Activated CD4-positive, alpha-beta T cell treated with anti-CD3 and anti-CD28 coated beads, Interleukin-2, Interleukin-6, amounts not matched to agents 100 ng/mL and 50 ng/mL, durations not matched to agents 16 hours and 8 hours (primary cell): ENCODE results near the gene DHDDS.
"Not testable (repeated sequence)": the region's sequence is repeated elsewhere in the genome, so short reads cannot be mapped to it uniquely, and the experiment has no call there.

ENCODE experiments used
- DNase-seq: peaks from one replicate; pipeline ENCODE4 v3.0.0-alpha.2; 2020

DHDDS gene

DNA sequence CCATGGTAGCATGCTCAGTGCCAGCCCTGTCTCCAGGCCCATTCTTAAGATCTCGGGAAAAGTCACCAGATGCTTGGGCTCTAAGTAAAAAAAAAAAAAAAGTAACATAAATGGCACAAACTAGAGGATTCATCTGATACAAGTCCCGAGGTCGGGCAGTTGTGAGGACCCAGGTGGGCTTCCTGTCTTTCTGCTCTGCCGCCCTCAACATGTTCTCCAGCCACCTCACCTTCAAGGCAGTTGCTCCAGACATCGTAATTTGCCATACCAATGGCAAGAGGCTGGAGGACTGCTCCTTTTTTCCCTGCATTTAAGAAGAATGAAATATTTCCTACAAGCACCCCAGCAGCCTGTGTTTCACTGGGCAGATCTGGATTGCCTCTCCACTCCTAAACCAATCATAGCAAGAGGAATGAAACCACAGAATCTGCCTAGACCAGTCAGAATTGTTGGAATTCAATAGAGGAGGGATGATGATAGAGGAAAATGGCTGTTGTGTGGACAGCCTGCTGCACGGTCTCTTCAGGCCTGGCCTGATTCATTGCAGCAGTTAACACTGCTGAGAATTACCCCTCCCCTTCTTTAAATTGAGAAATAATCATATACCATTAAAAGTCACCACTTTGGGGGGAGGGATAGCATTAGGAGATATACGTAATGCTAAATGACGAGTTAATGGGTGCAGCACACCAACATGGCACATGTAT, 45.5 kb downstream of the DHDDS start:
- no peak for DNase-seq

DNA sequence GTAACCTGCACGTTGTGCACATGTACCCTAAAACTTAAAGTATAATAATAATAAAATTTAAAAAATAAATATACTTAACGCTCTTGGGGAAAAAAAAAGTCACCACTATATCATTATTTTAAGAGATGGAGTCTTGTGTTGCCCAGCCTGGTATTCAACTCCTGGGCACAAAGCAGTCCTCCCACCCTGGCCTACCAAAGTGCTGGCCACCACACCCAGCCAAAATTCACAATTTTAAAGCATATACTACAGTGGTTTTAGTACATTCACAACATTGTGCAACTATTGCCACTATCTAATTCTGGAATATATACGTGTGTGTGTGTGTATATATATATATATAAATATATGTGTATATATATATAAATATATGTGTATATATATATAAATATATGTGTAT, 46.0 kb downstream of the DHDDS start:
- DNase-seq = no peak

DNA sequence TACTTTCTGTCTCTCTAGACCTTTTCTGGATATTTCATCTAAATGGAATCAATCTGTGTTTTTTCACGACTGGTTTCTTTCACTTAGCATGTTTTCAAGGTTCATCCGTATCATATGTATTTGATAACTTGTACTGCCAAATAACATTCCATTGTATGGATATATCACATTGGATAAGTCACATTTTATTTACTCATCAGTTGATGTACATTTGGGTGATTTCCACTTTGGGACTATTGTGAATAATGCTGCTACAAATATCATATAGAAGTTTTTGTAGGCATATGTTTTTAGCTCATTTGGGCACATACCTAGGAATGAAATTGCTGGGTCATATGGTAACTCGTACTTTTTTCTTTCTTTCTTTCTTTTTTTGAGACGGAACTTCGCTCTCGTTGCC, 46.9 kb downstream of the DHDDS start:
- no peak for DNase-seq

DNA sequence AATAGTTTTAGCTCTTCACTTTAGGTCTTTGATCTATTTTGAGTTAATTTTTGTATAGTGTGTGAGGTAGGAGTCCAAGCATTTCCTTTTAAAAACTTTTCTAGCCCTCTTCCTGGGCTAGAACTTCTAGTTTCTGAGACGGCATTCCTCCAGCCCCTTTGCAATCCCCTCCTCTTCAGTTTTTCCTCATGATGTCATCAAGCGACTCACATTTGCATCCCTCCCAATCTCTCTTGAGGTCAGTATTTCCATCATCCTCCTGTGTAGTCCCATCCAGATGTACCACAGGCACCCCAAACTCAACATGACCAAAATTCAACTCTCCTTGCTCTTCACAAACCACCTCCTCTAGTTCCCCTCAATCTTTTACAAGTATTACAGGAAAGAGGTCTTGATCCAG, 50.8 kb downstream of the DHDDS start:
- no peak for DNase-seq

DNA sequence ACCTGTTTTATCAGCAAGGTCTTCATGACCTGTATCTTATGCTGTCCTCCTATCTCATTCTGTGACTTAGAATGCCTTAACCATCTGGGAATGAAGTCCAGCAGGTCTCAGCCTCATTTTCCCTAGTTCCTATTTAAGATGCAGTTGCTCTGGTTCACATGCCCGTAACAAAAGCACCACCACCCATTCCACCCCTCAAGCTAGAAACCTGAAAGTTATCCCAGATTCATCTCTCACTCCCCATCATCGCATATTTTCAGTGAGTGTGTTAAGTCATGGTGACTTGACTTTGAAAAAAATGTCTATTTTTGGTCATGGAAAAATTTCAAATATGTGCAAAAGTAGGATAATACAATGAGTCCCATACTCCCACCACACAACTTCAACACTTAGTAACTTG, 51.9 kb downstream of the DHDDS start:
- no peak for DNase-seq

DNA sequence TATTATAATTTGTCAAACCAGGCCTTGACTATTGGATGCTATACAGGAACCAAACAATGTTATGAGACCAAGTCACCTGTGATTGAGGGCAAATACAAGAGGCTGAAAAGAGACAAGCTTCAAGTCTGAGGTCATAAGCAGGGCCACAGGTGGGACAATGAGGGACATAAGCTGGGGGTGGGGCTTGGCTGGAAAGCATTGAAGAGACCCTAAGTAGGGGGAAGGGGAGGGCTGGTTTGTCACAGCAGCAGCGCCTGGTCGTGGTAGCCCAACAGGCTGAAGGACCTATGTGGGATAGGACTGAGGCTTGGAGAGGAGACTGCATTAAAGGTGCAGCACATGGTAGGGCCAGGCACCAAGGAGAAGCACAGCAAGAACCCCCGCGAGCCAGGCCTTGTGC, 58.0 kb downstream of the DHDDS start:
- no peak for DNase-seq

DNA sequence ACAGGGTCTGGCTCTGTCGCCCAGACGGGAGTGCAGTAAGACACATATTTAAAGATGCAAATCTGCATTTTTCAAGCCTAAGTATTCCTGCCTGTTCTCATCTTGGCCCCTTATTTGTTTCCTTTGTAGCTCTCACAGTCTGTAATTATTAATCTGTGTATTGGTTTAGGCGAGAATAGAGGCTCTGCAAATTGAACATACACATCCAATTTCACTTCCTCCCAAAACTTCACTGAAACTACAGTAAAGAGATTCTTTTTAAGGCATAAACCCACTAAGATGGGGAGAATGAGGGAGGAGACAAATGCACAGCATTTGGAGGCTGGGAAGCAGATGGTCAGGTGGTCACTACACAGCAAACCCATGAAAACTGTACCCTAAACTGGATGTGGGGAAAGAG, 61.1 kb downstream of the DHDDS start:
- no peak for DNase-seq

DNA sequence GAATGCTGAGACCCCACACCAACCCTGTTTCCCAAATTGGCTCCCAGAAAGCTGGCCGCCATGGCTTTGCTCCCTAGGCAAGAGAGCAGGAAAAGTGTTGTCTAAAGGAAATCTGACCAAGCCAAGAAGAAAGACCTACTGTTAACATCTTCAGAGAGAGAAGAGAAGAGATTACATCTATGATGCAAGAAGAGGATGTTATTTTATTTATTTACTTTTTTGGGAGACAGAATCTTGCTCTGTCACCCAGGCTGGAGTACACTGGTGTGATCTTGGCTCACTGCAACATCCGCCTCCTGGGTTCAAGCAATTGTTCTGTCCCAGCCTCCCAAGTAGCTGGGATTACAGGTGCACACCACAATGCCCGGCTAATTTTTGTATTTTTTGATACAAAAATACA, 61.8 kb downstream of the DHDDS start:
- no peak for DNase-seq

DNA sequence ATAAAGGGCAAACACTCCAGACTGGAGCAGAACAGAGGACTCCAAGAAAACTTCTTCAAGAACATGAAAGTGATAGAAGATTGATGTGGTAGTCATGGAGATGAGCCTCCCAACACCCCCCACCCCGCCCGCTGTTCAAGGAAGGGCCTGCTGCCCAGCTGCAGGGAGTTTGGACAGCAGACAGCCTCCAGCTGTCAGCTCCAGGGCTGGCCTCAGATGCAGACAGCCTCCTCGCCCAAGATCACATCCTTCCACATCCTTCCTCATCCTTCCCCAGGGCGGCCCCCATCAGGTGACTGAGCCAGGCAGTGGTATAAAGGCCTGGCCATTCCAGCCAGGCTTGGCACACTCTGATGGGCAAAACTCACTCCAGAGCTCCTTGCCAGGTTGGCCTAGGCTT, 64.7 kb downstream of the DHDDS start:
- no peak for DNase-seq

DNA sequence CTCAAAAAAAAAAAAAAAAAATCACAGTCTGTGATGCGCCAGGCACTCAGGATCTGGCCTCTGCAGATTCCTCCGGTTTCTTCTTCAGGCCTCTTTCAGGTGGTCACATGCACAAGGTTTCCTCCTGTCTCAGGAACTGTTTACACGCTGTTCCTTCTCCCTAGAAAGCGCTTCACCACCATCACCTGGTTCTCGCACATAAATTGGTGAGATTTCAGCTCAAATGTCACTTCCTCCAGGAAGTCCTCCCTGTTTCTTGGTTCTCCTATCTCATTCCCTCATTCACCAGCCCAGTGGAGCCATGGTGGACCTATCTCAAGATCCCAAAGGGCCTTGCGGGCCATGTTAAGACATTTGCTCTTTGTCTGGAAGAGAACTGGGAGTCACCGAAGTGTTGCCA, 66.8 kb downstream of the DHDDS start:
- DNase-seq = no peak

DNA sequence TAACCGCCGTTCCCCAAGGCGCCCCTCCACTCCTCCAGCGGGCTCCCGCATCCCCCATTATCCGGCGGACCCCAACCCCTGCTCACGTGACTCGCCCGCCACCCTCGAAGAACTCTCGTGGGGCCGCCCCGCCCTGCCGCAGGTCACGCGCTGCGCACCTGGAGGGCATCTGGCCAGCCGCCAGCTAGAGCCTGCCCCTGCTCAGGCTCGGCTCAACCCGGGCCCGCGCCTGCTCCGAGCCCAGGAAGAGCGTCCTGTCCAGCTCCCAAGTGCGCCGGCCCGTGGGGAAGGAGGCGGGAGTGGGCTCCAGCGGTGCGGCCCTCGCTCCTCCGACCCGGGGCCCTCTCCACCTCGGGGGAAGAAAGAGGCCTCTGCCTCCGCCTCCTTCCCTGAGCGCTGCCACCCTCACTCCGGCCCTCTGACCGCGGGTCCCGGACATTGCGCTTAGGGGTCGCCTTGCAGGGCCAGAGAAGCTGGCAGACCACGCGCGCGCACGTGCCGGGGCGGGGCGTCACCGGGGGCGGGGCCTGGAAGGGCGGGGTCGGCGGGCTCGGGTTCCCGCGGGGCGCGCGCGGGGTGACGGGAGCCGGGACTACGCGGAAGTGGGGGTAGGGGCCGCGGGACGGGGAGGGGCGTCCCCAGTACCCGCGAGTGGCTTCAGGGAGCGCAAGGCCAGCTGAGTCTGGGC, 68.5 kb downstream of the DHDDS start:
- peak; percentile 96 for DNase-seq

DNA sequence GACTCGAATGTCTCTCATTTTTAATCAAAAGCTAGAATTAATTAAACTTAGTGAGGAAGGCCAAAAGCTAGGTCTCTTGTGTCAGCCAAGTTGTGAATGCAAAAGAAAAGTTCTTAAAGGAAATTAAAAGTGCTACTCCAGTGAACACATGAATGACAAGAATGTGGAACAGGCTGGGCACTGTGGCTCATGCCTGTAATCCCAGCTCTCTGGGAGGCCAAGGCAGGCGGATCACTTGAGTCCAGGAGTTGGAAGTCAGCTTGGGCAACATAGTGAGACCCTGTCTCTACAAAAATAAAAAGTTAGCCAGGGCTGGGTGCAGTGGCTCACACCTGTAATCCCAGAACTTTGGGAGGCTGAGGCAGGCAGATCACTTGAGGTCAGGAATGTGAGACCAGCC, 78.6 kb downstream of the DHDDS start:
- DNase-seq = not testable (repeated sequence)

DNA sequence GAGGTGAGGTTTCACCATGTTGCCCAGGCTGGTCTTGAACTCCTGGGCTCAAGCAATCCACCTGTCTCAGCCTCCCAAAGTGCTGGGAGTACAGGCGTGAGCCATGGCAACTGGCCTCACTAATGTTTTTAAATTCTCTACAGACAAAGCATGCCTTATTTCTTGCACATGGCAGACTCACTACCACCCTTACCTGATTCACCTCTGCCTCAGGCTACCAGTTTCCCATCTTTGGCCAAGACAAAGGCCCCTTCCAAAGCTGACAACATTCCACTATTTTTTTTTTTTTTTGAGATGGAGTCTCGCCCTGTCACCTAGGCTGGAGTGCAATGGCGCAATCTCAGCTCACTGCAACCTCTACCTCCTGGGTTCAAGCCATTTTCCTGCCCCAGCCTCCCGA, 83.7 kb downstream of the DHDDS start:
- DNase-seq = not testable (repeated sequence)

DNA sequence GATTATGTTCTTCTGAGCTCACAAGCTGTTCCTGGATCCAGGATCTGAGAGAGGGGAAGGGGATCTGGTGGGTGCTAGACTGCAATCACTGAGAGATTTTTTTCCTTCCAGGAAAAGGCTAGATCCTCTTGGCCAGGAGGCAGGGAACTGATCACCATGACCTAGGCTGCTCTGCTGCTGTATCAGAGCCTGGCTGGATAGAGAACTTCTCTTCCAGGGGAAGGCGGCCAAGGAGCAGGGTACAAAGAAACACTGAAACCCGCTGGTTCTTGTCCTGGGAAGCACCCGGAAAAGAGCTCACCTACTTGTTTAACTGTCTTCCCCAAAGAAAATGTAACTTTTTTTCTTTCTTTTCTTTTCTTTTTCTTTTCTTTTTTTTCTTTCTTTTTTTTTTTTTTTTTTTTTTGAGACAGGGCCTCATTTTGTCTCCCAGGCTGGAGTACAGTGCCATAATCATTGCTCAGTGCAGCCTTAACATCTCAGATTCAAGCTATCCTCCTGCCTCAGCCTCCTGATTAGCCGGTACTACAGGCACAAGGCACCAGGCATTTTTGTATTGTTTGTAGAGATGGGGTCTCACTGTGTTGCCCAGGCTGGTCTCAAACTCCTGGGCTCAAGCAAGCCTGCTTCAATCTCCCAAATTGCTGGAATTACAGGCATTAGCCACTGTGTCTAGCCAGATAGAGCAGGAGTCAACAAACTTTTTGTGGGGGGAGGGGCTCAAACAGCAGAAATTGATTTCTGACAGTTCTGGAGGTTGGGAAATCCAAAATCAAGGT, 85.1 kb downstream of the DHDDS start:
- no peak for DNase-seq

DNA sequence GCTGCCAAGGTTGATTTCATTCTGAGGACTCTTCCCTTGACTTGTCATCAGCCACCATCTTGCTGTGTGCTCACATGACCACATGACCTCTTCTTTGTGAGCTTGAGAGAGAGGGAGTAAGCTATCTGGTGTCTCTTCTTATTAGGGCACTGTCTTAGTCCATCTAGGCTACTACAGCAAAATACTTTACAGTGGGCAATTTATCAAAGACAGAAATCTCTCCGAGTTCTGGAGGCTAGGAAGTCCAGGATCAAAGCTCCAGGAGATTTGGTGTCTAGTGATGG, 85.6 kb downstream of the DHDDS start:
- DNase-seq = no peak

DNA sequence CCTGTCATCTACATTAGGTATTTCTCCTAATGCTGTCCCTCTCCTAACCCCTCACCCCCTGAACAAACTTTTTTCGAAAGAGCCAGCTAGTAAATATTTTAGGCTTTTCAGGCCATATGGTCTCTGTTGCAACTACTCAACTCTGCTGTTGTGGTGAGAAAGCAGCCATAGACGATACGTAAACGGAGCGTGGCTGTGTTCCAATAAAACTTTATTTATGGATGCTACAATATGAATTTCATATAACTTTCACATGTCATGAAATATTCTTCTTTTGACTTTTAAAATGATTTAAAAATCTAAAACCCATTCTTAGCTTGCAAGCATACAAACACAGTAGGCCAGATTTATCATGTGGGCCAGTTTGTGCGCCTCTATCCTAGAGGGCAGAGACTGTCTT, 86.2 kb downstream of the DHDDS start:
- no peak for DNase-seq

DNA sequence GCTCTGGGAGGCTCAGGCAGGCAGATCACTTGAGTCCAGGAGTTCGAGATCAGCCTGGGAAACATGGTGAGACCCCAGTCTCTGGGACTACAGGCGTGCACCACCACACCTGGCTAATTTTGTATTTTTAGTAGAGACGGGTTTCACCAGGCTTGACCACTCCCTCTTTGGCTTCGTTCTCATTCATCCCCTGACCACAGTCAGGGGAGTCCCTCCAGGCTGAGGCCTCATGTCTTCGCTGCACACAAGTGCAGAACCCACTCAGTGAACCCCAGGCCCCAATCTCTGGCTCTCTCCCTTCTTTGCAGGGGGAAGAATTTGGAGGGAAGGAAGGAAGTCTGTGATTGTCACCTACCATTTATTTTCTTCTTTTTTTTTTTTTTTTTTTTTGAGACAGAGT, 88.2 kb downstream of the DHDDS start:
- no peak for DNase-seq
